SU-DHL-6 (cell line): ENCODE data around the gene TRIM32.

Experiments used
- H2AFZ ChIP-seq: fragments of 200-600 bp; sonication (generic); 2 replicates; pipeline ENCODE4 v1.6.1; 2014; ENCODE audit warnings: low read depth, mild to moderate bottlenecking, moderate library complexity, mixed read lengths, antibody characterized with exemption, low read length; ENCODE audit not compliant: severe bottlenecking
- H3F3A ChIP-seq: fragments of 200-600 bp; shearing (Covaris generic); 2 replicates; pipeline ENCODE4 v1.6.0; 2016; ENCODE audit warnings: antibody characterized with exemption, mild to moderate bottlenecking; ENCODE audit not compliant: insufficient read depth
- H3K27ac ChIP-seq: fragments of 200-600 bp; sonication (generic); 2 replicates; pipeline ENCODE4 v1.5.1; 2016; ENCODE audit warnings: low read depth, mild to moderate bottlenecking, low read length, moderate library complexity, mixed read lengths
- H3K27me3 ChIP-seq: fragments of 200-600 bp; sonication (generic), shearing (Covaris generic); 2 replicates; pipeline ENCODE4 v1.6.0; 2014; ENCODE audit warnings: mild to moderate bottlenecking, low read length
- H3K36me3 ChIP-seq: fragments of 200-600 bp; sonication (generic); 2 replicates; pipeline ENCODE4 v1.6.1; 2014; ENCODE audit warnings: mild to moderate bottlenecking, low read length, mixed read lengths
- H3K4me2 ChIP-seq: fragments of 300-600, 200-600 bp; shearing (Covaris generic), sonication (generic); 2 replicates; pipeline ENCODE4 v1.6.0; 2014; ENCODE audit warnings: low read length, low read depth, mild to moderate bottlenecking; ENCODE audit not compliant: poor library complexity, severe bottlenecking
- H3K4me3 ChIP-seq: fragments of 200-600 bp; sonication (generic); 2 replicates; pipeline ENCODE4 v1.5.1; 2014; ENCODE audit warnings: antibody characterized with exemption, low read length, mild to moderate bottlenecking, mixed read lengths; ENCODE audit not compliant: insufficient read depth, poor library complexity, severe bottlenecking
- H3K79me2 ChIP-seq: fragments of 200-600 bp; sonication (generic); 2 replicates; pipeline ENCODE4 v1.6.1; 2014; ENCODE audit warnings: mild to moderate bottlenecking, low read length, moderate library complexity; ENCODE audit not compliant: insufficient read depth
- H3K9ac ChIP-seq: fragments of 200-600 bp; sonication (generic); 2 replicates; pipeline ENCODE4 v1.7.0; 2014; ENCODE audit warnings: mild to moderate bottlenecking, low read length
- H3K9me2 ChIP-seq: fragments of 200-600 bp; sonication (generic); replicated peaks from 2 replicates; pipeline ENCODE4 v1.6.1; 2014; ENCODE audit warnings: low read length; ENCODE audit not compliant: insufficient read depth
- H3K9me3 ChIP-seq: fragments of 200-600 bp; sonication (generic); 2 replicates; pipeline ENCODE4 v1.6.1; 2014; ENCODE audit warnings: low read length, mixed read lengths; ENCODE audit not compliant: insufficient read depth
- H4K20me1 ChIP-seq: fragments of 200-600 bp; sonication (generic); 2 replicates; pipeline ENCODE4 v1.6.1; 2014; ENCODE audit warnings: low read depth, mild to moderate bottlenecking, antibody characterized with exemption, low read length, moderate library complexity, mixed read lengths
- CTCF ChIP-seq: fragments of 200-600 bp; sonication (generic); IDR thresholded peaks from one replicate; pipeline ENCODE4 v1.5.1; 2017; ENCODE audit warnings: antibody characterized with exemption, mild to moderate bottlenecking, low read length, moderate library complexity; ENCODE audit not compliant: insufficient read depth, poor library complexity, severe bottlenecking
- EZH2phosphoT487 ChIP-seq: fragments of 200-600 bp; sonication (generic), shearing (Covaris generic); conservative IDR thresholded peaks from 2 replicates; pipeline ENCODE4 v1.6.1; 2018; ENCODE audit warnings: mild to moderate bottlenecking, antibody characterized with exemption, low read length, moderate library complexity, mixed read lengths

The TRIM32 gene

GRCh38 chr9:116693233-116693731 is 6.2 kb downstream of the TRIM32 start:
- Histone ChIP-seq H4K20me1 (peaks cover 5% of the 10 kb centered on the region; the same call in 1 of the 2 replicates), H2AFZ (no peak overlapping the region), H3K36me3 (no peaks in the 10 kb centered on the region), H3K27me3 (no peaks in the 10 kb centered on the region), H3K4me2 (no peak overlapping the region), H3K9me3 (no peaks in the 10 kb centered on the region), H3K79me2 (peaks cover 82% of the 10 kb centered on the region), H3K9me2 (no peaks in the 10 kb centered on the region), H3K4me3 (no peak overlapping the region), H3K27ac (no peak overlapping the region), H3K9ac (no peak overlapping the region), H3F3A (no peaks in the 10 kb centered on the region)
- TF ChIP-seq EZH2phosphoT487: no peak
- TF ChIP-seq CTCF: no peak

DNA sequence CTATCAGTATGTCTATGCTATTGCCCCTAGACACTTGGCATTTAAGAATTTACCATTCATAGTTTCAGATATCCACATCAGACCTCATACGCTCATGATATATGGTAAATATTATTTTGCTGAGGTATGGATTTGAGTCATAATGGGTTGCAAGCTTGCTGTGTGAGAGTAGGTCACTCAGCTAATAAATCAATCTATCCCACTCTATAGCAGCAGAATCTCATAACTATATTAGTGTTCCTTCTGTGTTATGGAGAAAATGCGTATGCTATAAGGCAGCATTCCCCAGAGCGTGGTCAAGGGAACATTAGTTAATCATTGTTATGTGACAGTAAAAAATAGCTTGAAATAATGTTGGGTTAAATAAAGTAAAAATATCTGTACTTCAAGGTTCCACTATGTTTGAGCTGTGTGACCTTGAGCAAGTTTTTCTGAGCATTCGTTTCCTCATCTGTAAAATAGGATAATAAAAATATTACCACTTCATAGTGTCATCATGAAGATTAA is 7.7 kb downstream of the TRIM32 start:
- Histone ChIP-seq H3K27ac (no peak overlapping the region), H3K9ac (no peak overlapping the region), H3K4me2 (no peak overlapping the region), H4K20me1 (peaks cover 5% of the 10 kb centered on the region; the same call in 1 of the 2 replicates), H3K36me3 (0 out of 2 replicates have a peak, but pooled peaks cover 8% of the 10 kb centered on the region), H3K9me3 (no peaks in the 10 kb centered on the region), H3F3A (no peaks in the 10 kb centered on the region), H3K79me2 (peaks cover 66% of the 10 kb centered on the region), H2AFZ (no peak overlapping the region), H3K9me2 (no peaks in the 10 kb centered on the region), H3K27me3 (no peaks in the 10 kb centered on the region), H3K4me3 (no peak overlapping the region)
- TF ChIP-seq EZH2phosphoT487 (no peak), CTCF (no peak)

DNA sequence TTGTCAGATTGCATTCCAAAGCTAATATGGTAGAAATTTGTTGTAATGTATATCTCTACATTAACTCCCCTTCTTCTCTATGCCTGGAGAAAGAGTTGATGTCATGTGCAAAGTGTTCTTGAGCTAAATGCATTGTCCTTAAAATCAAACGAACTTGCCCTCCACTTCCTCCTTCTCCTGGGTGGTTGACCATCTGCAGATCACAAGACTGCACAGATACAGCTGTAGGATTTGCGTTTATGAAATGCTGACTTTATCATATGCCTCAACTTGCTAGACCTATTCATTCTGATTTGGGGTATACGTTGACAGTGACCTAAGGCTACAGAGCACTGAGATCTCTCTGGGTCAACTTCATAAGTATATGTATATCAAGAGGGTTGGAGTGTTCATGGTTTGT is 8.3 kb downstream of the TRIM32 start:
- peaks cover 5% of the 10 kb centered on the region; the same call in 1 of the 2 replicates for H4K20me1 ChIP-seq
- H3K4me3 ChIP-seq: no peak overlapping the region
- H3K36me3 ChIP-seq: 0 out of 2 replicates have a peak, but pooled peaks cover 8% of the 10 kb centered on the region
- H3K9me3 ChIP-seq: no peaks in the 10 kb centered on the region
- H3K9ac ChIP-seq: no peak overlapping the region
- peaks cover 60% of the 10 kb centered on the region for H3K79me2 ChIP-seq
- no peak overlapping the region for H2AFZ ChIP-seq
- TF ChIP-seq CTCF (no peak), EZH2phosphoT487 (no peak)
- no peak overlapping the region for H3K4me2 ChIP-seq
- H3K27ac ChIP-seq: no peak overlapping the region
- H3K9me2 ChIP-seq: no peaks in the 10 kb centered on the region
- no peaks in the 10 kb centered on the region for H3F3A ChIP-seq
- H3K27me3 ChIP-seq: no peaks in the 10 kb centered on the region
